Right atrium auricular region (tissue), 2 donors: ENCODE data around the gene APOBEC3H. TPM values are rescaled to one million over a fixed set of nuclear protein-coding genes. Genes with fewer than 3 reads are reported as not detected.

Experiments used
- DNase-seq: peaks from one replicate; pipeline ENCODE4 v3.0.0-alpha.2; 2019; ENCODE audit warnings: low spot score
- H3K27ac ChIP-seq, 2 donors: fragments of 200-600 bp; sonication (generic); 1 replicate in 1 of 2; 2 replicates in 1 of 2; pipeline ENCODE4 v1.5.1; 2016 to 2019
- H3K27me3 ChIP-seq, 2 donors: fragments of 200-600 bp; sonication (generic); one replicate each; pipeline versions ENCODE4 v1.5.1 to v1.6.0; 2017 to 2019
- H3K36me3 ChIP-seq: fragments of 200-600 bp; sonication (generic); one replicate; pipeline ENCODE4 v1.5.1; 2016
- H3K4me1 ChIP-seq, 2 donors: fragments of 200-600 bp; sonication (generic); one replicate each; pipeline versions ENCODE4 v1.5.1 to v1.6.0; 2017 to 2019
- H3K4me3 ChIP-seq, 2 donors: fragments of 200-600 bp; sonication (generic); 1 replicate in 1 of 2; 2 replicates in 1 of 2; pipeline ENCODE4 v1.5.1; 2017 to 2019; ENCODE audit warnings: mild to moderate bottlenecking in 1 of 2, moderate library complexity in 1 of 2
- H3K9me3 ChIP-seq, 2 donors: fragments of 200-600 bp; sonication (generic); one replicate each; pipeline ENCODE4 v1.5.1; 2019
- total RNA-seq, 2 donors: library from RNA; depleted of rRNA; stranded (reverse); fragments of >200 nt; gene quantifications; one replicate each; pipeline ENCODE4 v1.1.0, GENCODE V29; 2016
- TF ChIP-seq, protein P1 (sequence below), 2 donors: fragments of 200-600 bp; sonication (generic); IDR thresholded peaks; one replicate each; pipeline ENCODE4 v1.5.1; 2019; ENCODE audit warnings: antibody characterized with exemption in 2 of 2

Gene APOBEC3H
- total RNA-seq, 2 donors from 2014 or later, result 1.3 TPM; not detected in 1

DNA sequence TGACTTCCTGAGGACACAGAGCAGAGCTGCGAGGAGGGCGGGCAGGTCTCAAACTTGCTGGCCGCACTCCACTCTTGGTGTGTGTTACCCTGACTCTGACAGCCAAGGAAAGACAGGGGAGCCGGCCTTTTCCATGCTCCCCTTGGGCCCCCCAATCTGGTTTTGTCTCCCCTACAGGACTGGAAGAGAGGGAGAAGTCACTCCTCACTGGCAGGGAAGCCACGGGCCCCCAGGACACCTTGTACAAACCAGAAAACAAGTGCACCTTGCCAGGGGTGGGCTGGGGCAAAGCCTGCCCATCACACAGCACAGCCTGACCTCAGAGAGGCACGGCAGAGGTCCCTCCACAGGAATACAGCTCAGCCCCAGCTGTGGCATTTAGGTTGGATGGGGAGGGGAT lies 35.2 kb downstream of the APOBEC3H start:
- TF ChIP-seq, protein P1, sequence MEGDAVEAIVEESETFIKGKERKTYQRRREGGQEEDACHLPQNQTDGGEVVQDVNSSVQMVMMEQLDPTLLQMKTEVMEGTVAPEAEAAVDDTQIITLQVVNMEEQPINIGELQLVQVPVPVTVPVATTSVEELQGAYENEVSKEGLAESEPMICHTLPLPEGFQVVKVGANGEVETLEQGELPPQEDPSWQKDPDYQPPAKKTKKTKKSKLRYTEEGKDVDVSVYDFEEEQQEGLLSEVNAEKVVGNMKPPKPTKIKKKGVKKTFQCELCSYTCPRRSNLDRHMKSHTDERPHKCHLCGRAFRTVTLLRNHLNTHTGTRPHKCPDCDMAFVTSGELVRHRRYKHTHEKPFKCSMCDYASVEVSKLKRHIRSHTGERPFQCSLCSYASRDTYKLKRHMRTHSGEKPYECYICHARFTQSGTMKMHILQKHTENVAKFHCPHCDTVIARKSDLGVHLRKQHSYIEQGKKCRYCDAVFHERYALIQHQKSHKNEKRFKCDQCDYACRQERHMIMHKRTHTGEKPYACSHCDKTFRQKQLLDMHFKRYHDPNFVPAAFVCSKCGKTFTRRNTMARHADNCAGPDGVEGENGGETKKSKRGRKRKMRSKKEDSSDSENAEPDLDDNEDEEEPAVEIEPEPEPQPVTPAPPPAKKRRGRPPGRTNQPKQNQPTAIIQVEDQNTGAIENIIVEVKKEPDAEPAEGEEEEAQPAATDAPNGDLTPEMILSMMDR (IDR thresholded peaks at IDR 0.05), result no peak
- H3K4me1 ChIP-seq, result peaks cover 0 to 29% of the 10 kb centered on the region in 2 donors
- H3K27ac ChIP-seq, result no peak overlapping the region
- no peak overlapping the region for H3K4me3 ChIP-seq
- no peak for DNase-seq
- H3K9me3 ChIP-seq, result no peaks in the 10 kb centered on the region
- H3K36me3 ChIP-seq, result peaks cover 28% of the 10 kb centered on the region
- H3K27me3 ChIP-seq, result no peaks in the 10 kb centered on the region

DNA sequence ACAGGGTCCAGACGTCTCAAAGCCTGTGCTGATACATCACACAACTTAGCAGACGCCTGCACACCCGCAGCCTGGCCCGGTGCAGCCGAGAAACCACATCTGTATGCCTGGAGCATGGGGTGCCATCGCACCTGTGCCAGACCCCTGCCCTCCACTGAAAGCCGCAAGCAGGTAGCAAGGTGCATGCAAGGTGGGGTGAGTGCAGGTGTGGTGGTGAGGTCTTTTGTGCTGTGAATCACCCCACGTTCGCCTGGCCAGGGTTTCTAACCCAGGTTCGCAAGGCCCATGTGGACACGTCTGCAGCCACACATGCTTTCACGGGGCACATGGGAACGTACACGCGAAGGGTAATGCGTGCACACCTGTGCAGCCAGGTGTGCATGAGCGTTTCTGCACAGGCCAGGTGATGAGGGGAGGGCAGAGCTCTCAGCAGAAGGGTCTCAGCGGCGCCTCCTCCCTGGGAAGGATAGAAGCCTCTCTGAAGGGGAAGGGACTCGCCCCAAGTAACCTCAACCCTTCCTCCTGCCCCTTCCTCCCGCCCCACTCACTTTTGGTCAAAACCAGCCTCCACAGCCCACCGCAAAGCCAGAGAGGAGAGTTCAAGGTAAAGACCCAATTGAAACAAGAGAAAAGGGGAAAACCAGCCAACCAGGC lies 36.0 kb downstream of the APOBEC3H start:
- Histone ChIP-seq H3K27ac (no peak overlapping the region), H3K4me3 (no peak overlapping the region), H3K27me3 (no peaks in the 10 kb centered on the region), H3K9me3 (no peaks in the 10 kb centered on the region), H3K36me3 (peaks cover 32% of the 10 kb centered on the region), H3K4me1 (peaks cover 0 to 29% of the 10 kb centered on the region in 2 donors)
- TF ChIP-seq, protein P1 (IDR thresholded peaks at IDR 0.05), result no peak
- DNase-seq, result no peak

DNA sequence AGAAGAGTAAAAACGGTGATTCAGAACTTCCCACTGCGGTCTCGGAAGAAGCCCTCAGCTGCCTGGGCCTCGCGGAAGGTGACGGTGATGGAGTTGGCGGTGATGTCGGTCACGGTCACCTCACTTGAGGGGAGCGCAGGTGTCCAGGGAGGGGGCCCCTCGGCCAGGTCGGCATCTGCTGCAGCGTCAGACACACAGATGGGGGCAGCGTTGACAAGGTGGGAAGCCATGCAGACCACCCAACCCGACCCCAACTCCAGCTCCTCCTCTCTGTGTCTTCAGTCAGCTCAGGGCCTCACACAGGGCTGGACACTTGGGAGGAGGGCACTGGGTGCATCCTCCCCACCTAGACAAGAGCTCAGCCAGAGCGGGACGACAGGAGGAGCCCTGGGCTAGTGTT lies 36.8 kb downstream of the APOBEC3H start:
- no peak overlapping the region for H3K4me3 ChIP-seq
- H3K9me3 ChIP-seq, result no peaks in the 10 kb centered on the region
- H3K36me3 ChIP-seq, result peaks cover 32% of the 10 kb centered on the region
- TF ChIP-seq, protein P1 (IDR thresholded peaks at IDR 0.05), result no peak
- peaks cover 0 to 29% of the 10 kb centered on the region in 2 donors for H3K4me1 ChIP-seq
- no peaks in the 10 kb centered on the region for H3K27me3 ChIP-seq
- H3K27ac ChIP-seq, result no peak overlapping the region
- no peak for DNase-seq

DNA sequence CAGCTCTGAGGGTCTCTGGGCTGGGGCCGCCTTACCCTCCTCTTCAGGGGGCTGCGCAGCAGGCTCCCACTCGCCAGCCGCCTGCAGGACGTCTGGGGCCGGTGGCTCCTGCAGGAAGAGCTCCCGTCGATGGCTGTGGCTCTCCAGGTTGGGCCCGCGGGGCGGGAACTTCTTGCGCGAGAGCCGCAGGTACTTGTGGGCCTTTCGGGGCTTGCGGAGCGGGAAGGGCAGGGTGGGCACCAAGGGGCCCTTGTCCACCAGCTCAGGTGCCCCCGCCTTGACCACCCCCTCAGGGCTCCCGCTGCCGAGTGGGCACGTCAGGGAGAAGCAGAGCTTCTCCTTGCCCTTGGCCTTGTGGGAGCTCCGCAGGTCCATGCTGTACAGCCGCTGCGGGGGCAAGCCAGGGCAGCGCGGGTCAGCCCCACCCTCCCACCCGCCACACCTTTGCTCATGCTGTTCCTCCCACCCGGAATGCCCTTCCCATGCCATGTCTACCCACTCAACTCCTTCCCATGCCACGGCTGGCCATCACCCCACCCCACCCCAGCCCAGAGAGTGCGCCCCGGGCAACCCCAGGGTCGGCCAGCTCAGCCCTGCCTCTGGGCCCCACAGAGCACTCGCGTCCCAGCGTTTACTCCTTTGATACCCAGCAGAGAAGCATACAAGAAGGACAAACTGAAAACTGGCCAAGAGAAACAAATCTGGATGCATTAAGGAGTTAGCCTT lies 37.5 kb downstream of the APOBEC3H start:
- no peak overlapping the region for H3K27ac ChIP-seq
- H3K9me3 ChIP-seq, result no peaks in the 10 kb centered on the region

DNA sequence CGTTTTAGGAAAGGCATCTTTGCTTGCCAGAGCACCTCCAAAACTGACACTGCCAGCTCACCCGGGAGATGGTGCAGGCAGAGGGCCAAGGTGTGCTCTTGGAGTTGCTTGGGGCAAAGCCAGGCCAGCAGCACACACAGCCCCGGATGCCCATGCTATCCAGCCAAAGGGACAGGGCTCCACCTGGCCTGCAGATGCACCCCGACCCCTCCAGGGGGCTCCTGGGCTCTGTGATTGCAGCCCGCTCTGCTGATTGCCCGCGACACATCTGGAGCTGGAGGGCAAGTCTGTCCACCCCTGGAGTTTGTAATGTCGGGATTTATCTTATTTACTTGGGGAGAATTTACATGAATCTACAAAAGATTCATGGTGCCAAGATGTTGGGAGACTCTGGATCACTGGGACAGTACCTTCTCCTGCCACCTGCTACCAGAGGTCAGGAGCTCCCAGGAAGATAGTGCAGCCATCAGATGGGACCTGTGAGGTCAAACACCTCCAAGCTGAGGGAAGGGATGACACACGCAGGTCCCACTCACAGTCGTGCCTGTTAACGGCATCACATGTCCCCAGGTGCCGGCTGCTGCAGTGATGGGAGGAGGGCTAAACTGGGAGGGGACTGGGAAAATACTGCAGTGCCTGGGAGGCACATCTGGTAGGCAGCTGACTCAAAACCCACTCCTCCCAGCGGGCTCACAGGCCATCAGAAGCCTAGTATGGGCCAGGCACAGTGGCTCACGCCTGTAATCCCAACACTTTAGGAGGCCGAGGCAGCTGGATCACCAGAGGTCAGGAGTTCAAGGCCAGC lies 38.2 kb downstream of the APOBEC3H start:
- peaks cover 0 to 28% of the 10 kb centered on the region in 2 donors for H3K4me1 ChIP-seq
- no peak overlapping the region for H3K27ac ChIP-seq
- no peaks in the 10 kb centered on the region for H3K27me3 ChIP-seq
- H3K36me3 ChIP-seq, result peaks cover 32% of the 10 kb centered on the region
- TF ChIP-seq, protein P1 (IDR thresholded peaks at IDR 0.05), result peak; percentile 24 to 62
- no peaks in the 10 kb centered on the region for H3K9me3 ChIP-seq
- H3K4me3 ChIP-seq, result no peak overlapping the region
- no peak for DNase-seq

More for the DNA sequence above, 37.5 kb downstream of the APOBEC3H start:
- Histone ChIP-seq H3K36me3 (peaks cover 32% of the 10 kb centered on the region), H3K4me3 (no peak overlapping the region), H3K4me1 (peaks cover 0 to 29% of the 10 kb centered on the region in 2 donors), H3K27me3 (no peaks in the 10 kb centered on the region)
- no peak for DNase-seq
- TF ChIP-seq, protein P1 (IDR thresholded peaks at IDR 0.05), result no peak
